ENCODE data around the gene RAD51B. TPM values are rescaled to one million over a fixed set of nuclear protein-coding genes. Genes with fewer than 3 reads are reported as not detected.

Gene RAD51B
- total and polyA plus RNA-seq, 9 of the 15 experiments (the other 6 are each of a cell fraction or from before 2014, with no cell fraction given) = 8.5 to 17.3 (median 11.3) TPM

- TF ChIP-seq, protein P1, sequence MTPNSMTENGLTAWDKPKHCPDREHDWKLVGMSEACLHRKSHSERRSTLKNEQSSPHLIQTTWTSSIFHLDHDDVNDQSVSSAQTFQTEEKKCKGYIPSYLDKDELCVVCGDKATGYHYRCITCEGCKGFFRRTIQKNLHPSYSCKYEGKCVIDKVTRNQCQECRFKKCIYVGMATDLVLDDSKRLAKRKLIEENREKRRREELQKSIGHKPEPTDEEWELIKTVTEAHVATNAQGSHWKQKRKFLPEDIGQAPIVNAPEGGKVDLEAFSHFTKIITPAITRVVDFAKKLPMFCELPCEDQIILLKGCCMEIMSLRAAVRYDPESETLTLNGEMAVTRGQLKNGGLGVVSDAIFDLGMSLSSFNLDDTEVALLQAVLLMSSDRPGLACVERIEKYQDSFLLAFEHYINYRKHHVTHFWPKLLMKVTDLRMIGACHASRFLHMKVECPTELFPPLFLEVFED (CRISPR knock-in tag; conservative IDR thresholded peaks at IDR 0.05) = no peak
- TF ChIP-seq CEBPZ (IDR thresholded peaks at IDR 0.05; ENCODE audit: borderline replicate concordance, low read depth, low read length) = no peak
- TF ChIP-seq ZSCAN32 (CRISPR knock-in tag; IDR thresholded peaks at IDR 0.05) = peak; percentile 84
- peak; percentile 47; the same call in 1 of the 2 replicates for TF ChIP-seq SOX6 (IDR thresholded peaks at IDR 0.05)
- TF ChIP-seq RBM39 (optimal IDR thresholded peaks at IDR 0.05; ENCODE audit: low read depth, low read length) = no peak
- TF ChIP-seq MECOM (CRISPR knock-in tag; IDR thresholded peaks at IDR 0.05) = no peak
- TF ChIP-seq SETDB1 (IDR thresholded peaks at IDR 0.05; ENCODE audit: low read length) = no peak
- no peak for TF ChIP-seq NFE2 (IDR thresholded peaks at IDR 0.05; ENCODE audit: low read depth)
- no peak for TF ChIP-seq ZNF668 (CRISPR knock-in tag; IDR thresholded peaks at IDR 0.05)
- TF ChIP-seq VEZF1 (CRISPR knock-in tag; IDR thresholded peaks at IDR 0.05) = peak; percentile 49
- TF ChIP-seq ZNF146 (CRISPR knock-in tag; IDR thresholded peaks at IDR 0.05; ENCODE audit: unreplicated experiment) = no peak
- TF ChIP-seq GABPA (tag; conservative IDR thresholded peaks at IDR 0.05; ENCODE audit: low read depth) = no peak
- TF ChIP-seq GTF2E2 (tag; IDR thresholded peaks at IDR 0.05) = peak; percentile 49; the same call in 1 of the 2 replicates
- no peak for TF ChIP-seq ESRRA (IDR thresholded peaks at IDR 0.05; ENCODE audit: borderline replicate concordance, low read depth)
- peak; percentile 70 for TF ChIP-seq ZNF592 (IDR thresholded peaks at IDR 0.05)
These were observed 930.2 kb downstream of the RAD51B start (continued) for GRCh38 chr14:68749487-68750475.

Data from K562 (cell line).